HG03064 (cell line): ENCODE data around the gene SGCD.
"Not testable (repeated sequence)": the region's sequence is repeated elsewhere in the genome, so short reads cannot be mapped to it uniquely, and the experiment has no call there.

Experiments used
- ATAC-seq: cut with Tn5 transposase; IDR thresholded peaks from one replicate; pipeline ENCODE4 v1.9.1; 2021; ENCODE audit warnings: low read depth; ENCODE audit not compliant: unreplicated experiment

The SGCD gene

GRCh38 chr5:156552855-156553358 is 225.9 kb downstream of the SGCD start:
- ATAC-seq: no peak

- no peak for ATAC-seq
Observed at GRCh38 chr5:156556666-156557406, 229.9 kb downstream of the SGCD start.

GRCh38 chr5:156560002-156560401 is 233.0 kb downstream of the SGCD start:
- no peak for ATAC-seq

- ATAC-seq: no peak
Observed at GRCh38 chr5:156561651-156562050, 234.7 kb downstream of the SGCD start.

- ATAC-seq: no peak
Observed at GRCh38 chr5:156570615-156571014, 243.7 kb downstream of the SGCD start.

GRCh38 chr5:156581725-156582124 is 254.8 kb downstream of the SGCD start:
- no peak for ATAC-seq

GRCh38 chr5:156582193-156582598 is 255.2 kb downstream of the SGCD start:
- no peak for ATAC-seq

GRCh38 chr5:156584871-156585270 is 257.9 kb downstream of the SGCD start:
- ATAC-seq: no peak

GRCh38 chr5:156585999-156586398 is 259.0 kb downstream of the SGCD start:
- no peak for ATAC-seq

- ATAC-seq: no peak
Observed at GRCh38 chr5:156587012-156587411, 260.0 kb downstream of the SGCD start.

- ATAC-seq: no peak
Observed at GRCh38 chr5:156588306-156588705, 261.3 kb downstream of the SGCD start.

GRCh38 chr5:156589104-156589945 is 262.4 kb downstream of the SGCD start:
- ATAC-seq: no peak

GRCh38 chr5:156589946-156590216 is 262.9 kb downstream of the SGCD start:
- ATAC-seq: no peak

- no peak for ATAC-seq
Observed at GRCh38 chr5:156590978-156591377, 264.0 kb downstream of the SGCD start.

- no peak for ATAC-seq
Observed at GRCh38 chr5:156591631-156592030, 264.7 kb downstream of the SGCD start.

- no peak for ATAC-seq
Observed at GRCh38 chr5:156593546-156593945, 266.6 kb downstream of the SGCD start.

- no peak for ATAC-seq
Observed at GRCh38 chr5:156594406-156594805, 267.4 kb downstream of the SGCD start.

GRCh38 chr5:156595132-156595787 is 268.3 kb downstream of the SGCD start:
- no peak for ATAC-seq

GRCh38 chr5:156597276-156597675 is 270.3 kb downstream of the SGCD start:
- no peak for ATAC-seq

GRCh38 chr5:156598964-156599363 is 272.0 kb downstream of the SGCD start:
- ATAC-seq: no peak

- ATAC-seq: not testable (repeated sequence)
Observed at GRCh38 chr5:156610582-156610981, 283.6 kb downstream of the SGCD start.
